Measurements from ENCODE around the gene SLC25A13.
"Not testable (repeated sequence)": the region's sequence is repeated elsewhere in the genome, so short reads cannot be mapped to it uniquely, and the experiment has no call there.

The SLC25A13 gene

DNA sequence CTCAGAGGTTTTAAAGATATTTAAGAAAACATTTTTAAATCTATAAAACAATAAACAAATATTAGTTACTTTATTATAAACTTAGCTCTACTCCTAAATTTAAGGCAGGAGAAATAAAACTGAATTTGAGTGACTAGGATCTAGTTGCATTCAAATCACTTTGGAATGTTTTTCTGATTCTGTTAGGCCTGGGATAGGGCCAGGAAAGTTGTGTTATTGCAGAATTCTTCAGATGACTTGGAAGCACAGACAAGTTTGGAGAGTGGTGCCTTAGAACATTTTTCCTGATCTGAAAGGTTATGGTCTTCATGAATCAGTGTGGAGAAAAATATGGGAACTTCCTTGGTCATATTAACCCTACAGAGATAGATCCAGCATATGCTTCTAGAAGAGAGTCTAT is 15.6 kb upstream of the SLC25A13 start:
- Mint-ChIP-seq H3K27ac (no peak overlapping the region), H3K4me1 (no peaks in the 10 kb centered on the region), H3K36me3 (no peaks in the 10 kb centered on the region), H3K9me3 (peaks cover 0 to 2% of the 10 kb centered on the region in 2 donors), H3K27me3 (peaks cover 8 to 16% of the 10 kb centered on the region in 2 donors), H3K4me3 (no peak overlapping the region)
- DNase-seq, result no peak
- ATAC-seq (replicated peaks), result no peak

DNA sequence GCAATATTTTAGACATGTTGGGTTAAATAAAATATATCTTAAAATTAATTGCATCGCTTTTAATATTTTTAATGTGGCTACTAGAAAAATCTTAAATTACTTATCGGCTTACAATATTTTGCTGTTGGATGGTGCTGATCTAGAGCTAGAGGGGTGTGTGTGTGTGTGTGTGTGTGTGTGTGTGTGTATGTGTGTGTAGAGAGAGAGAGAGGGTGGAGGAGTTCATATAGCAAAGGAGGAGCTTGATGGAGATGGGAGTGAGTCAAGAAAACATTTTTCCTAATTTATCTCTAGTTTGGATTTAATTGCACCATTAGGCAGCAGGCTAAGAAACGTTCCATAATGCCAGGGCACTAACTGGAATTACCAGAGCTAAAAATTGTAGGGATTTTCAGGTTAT is 10.4 kb upstream of the SLC25A13 start:
- H3K27ac Mint-ChIP-seq, result no peak overlapping the region
- ATAC-seq (replicated peaks) (no peak), DNase-seq (no peak)
- H3K4me3 Mint-ChIP-seq, result no peak overlapping the region
- no peaks in the 10 kb centered on the region for H3K36me3 Mint-ChIP-seq
- peaks cover 0 to 9% of the 10 kb centered on the region in 2 donors for H3K4me1 Mint-ChIP-seq
- H3K9me3 Mint-ChIP-seq, result peaks cover 0 to 5% of the 10 kb centered on the region in 2 donors
- no peaks in the 10 kb centered on the region for H3K27me3 Mint-ChIP-seq

DNA sequence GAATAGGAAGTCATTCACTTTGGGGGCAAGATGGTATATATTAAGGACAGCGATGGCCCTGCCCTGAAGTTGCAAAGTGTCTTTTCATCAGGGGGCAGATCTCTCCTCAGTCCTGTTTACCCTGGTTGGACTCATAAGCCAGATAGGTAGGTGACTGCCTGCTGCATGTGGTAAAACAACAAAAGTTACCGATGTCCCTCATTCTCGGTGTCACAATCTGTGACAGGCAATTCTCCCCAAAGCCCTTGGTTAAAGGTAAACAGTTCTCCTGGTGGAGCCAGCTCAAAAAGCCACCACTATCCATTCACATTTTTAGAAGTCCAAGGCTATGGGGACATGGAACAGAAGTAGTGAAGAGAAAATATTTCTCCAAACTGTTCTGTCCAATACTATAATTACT is 9.9 kb upstream of the SLC25A13 start:
- Mint-ChIP-seq H3K9me3 (peaks cover 0 to 7% of the 10 kb centered on the region in 2 donors), H3K4me1 (peaks cover 3 to 13% of the 10 kb centered on the region in 2 donors), H3K27me3 (no peaks in the 10 kb centered on the region), H3K36me3 (peaks cover 3 to 4% of the 10 kb centered on the region in 2 donors), H3K27ac (no peak overlapping the region), H3K4me3 (no peak overlapping the region)
- DNase-seq, result no peak
- ATAC-seq (replicated peaks), result no peak

- ATAC-seq (replicated peaks), result no peak
- Mint-ChIP-seq H3K4me3 (no peak overlapping the region), H3K27ac (no peak overlapping the region), H3K4me1 (peaks cover 6 to 18% of the 10 kb centered on the region in 2 donors), H3K36me3 (peaks cover 7 to 8% of the 10 kb centered on the region in 2 donors), H3K9me3 (peaks cover 0 to 10% of the 10 kb centered on the region in 2 donors), H3K27me3 (no peaks in the 10 kb centered on the region)
- DNase-seq, result no peak
These were observed 9.3 kb upstream of the SLC25A13 start for GRCh38 chr7:96331233-96331632.

GRCh38 chr7:96330193-96330592 is 8.3 kb upstream of the SLC25A13 start:
- ATAC-seq (replicated peaks), result no peak
- H3K36me3 Mint-ChIP-seq, result peaks cover 10 to 13% of the 10 kb centered on the region in 2 donors
- peaks cover 6 to 24% of the 10 kb centered on the region in 2 donors for H3K4me1 Mint-ChIP-seq
- no peak overlapping the region for H3K4me3 Mint-ChIP-seq
- DNase-seq, result no peak
- H3K9me3 Mint-ChIP-seq, result peaks cover 4 to 14% of the 10 kb centered on the region in 2 donors
- H3K27ac Mint-ChIP-seq, result no peak overlapping the region
- no peaks in the 10 kb centered on the region for H3K27me3 Mint-ChIP-seq

DNA sequence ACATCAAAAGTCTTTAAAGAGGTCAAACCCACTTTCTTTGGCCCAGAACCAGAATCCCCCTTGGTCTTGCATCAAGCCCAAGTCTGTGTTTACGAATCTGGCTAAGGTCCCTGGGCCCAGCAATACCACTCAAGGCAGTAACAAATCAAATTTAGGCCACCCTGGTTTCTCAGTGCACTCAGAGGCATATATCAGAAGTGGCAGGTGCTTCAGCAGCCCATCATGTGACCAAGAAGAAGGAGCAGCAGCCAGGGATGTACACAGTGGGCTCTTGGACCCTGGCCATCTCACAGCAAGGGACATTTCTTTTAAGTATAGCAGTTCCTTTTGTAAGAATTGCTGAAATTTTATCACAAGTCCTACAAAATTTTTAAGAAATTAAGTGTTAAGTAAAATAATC is 7.3 kb upstream of the SLC25A13 start:
- Mint-ChIP-seq H3K36me3 (peaks cover 11 to 17% of the 10 kb centered on the region in 2 donors), H3K4me1 (peaks cover 6 to 26% of the 10 kb centered on the region in 2 donors), H3K27ac (no peak overlapping the region), H3K27me3 (no peaks in the 10 kb centered on the region), H3K4me3 (no peak overlapping the region), H3K9me3 (peaks cover 4 to 18% of the 10 kb centered on the region in 2 donors)
- DNase-seq, result no peak
- no peak for ATAC-seq (replicated peaks)

DNA sequence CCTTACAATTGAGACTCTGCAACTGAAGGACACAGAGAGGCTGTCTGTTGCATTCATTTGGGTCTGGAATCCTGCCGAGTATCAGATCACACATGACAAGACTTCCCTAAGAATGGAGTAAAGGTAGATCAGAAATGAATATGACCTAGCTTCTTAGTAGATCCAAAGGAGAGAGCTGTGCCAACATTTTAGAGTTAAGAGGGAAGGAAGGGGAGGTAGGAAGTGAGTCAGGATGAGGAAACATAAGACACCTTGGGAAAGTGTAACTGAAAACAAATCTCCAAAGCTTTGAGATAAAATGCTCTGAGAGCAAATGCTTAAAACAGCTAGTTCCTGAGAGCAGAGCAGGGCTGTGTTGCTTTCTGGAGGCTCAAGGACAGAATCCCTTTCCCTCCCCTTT is 6.1 kb upstream of the SLC25A13 start:
- ATAC-seq (replicated peaks) (no peak), DNase-seq (no peak)
- Mint-ChIP-seq H3K9me3 (peaks cover 10 to 21% of the 10 kb centered on the region in 2 donors), H3K27me3 (no peaks in the 10 kb centered on the region), H3K36me3 (peaks cover 16 to 25% of the 10 kb centered on the region in 2 donors), H3K27ac (no peak overlapping the region), H3K4me3 (no peak overlapping the region), H3K4me1 (peaks cover 11 to 34% of the 10 kb centered on the region in 2 donors)

- DNase-seq, result no peak
- Mint-ChIP-seq H3K27ac (peak overlapping the region; percentile 97), H3K4me1 (peaks cover 11 to 36% of the 10 kb centered on the region in 2 donors), H3K36me3 (peaks cover 16 to 25% of the 10 kb centered on the region in 2 donors), H3K4me3 (no peak overlapping the region), H3K9me3 (peaks cover 10 to 21% of the 10 kb centered on the region in 2 donors), H3K27me3 (no peaks in the 10 kb centered on the region)
- no peak for ATAC-seq (replicated peaks)
These were observed 5.5 kb upstream of the SLC25A13 start for GRCh38 chr7:96327429-96327828.

DNA sequence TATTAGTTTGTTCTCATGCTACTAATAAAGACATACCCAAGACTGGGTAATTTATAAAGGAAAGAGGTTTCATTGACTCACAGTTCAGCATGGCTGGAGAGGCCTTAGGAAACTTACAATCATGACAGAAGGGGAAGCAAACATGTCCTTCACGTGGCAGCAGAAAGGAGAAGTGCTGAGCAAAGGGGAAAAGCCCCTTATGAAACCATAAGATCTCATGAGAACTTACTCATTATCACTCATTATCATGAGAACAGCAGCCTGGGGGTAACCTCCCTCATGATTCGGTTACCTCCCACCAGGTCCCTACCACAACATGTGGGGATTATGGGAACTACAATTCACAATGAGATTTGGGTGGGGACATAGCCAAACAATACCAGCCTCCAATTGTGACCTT is 4.9 kb upstream of the SLC25A13 start:
- H3K27me3 Mint-ChIP-seq, result not testable (repeated sequence)
- ATAC-seq (replicated peaks) (peak; percentile 80 to 82), DNase-seq (peak; percentile 73)
- Mint-ChIP-seq H3K9me3 (peaks cover 10 to 21% of the 10 kb centered on the region in 2 donors), H3K4me1 (peaks cover 14 to 42% of the 10 kb centered on the region in 2 donors), H3K4me3 (peak overlapping the region; percentile 6 to 64), H3K36me3 (peaks cover 16 to 25% of the 10 kb centered on the region in 2 donors), H3K27ac (peak overlapping the region; percentile 97)

DNA sequence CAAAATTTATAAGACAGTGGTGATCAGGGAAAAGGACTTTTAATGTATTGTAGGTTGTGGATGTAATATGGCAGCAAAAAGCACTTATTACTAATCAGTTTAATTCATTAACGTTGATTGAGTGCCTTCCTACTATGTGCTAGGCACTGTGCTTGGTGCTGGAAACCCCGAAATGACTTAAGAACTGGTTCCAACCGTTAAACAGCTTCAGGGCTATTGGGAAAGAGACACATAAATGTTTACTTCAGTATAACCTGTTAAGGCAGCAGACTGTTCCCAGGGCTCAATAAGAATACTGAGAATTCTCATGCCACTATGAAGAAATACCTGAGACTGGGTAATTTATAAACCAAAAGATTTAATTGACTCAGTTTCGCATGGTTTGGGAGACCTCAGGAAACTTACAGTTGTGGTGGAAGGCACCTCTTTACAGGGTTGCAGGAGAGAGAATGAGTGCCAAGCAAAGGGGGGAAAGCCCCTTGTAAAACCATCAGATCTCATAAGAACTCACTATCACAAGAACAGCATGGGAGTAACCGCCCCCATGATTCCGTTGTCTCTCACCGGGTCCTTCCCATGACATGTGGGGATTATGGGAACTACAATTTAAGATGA is 1.1 kb upstream of the SLC25A13 start:
- Mint-ChIP-seq H3K4me1 (peaks cover 21 to 63% of the 10 kb centered on the region in 2 donors), H3K27me3 (no peaks in the 10 kb centered on the region), H3K4me3 (peak overlapping the region in 1 of 2 donors; percentile 17), H3K36me3 (peaks cover 19 to 28% of the 10 kb centered on the region in 2 donors), H3K9me3 (peaks cover 10 to 18% of the 10 kb centered on the region in 2 donors), H3K27ac (peak overlapping the region; percentile 31)
- ATAC-seq (replicated peaks) (no peak), DNase-seq (no peak)

DNA sequence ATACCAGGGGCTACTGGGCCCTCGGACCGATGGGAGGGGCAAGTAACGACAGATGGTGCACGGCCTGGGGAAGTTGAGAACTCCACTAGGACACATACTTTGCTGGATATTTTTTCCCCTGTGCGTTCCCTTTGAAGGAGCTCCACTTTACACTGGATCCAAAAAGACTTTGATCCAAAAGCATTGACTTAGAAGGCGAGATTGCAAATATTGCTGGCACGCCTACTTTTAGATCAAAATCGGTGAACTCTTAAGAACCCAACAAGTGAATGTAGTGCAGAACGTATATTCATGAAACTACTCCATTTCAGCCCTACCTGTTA is 436 bp upstream of the SLC25A13 start:
- H3K4me3 Mint-ChIP-seq, result peak overlapping the region; percentile 93
- peaks cover 25 to 61% of the 10 kb centered on the region in 2 donors for H3K4me1 Mint-ChIP-seq
- DNase-seq (no peak), ATAC-seq (replicated peaks) (no peak)
- peaks cover 21 to 34% of the 10 kb centered on the region in 2 donors for H3K36me3 Mint-ChIP-seq
- peaks cover 10 to 17% of the 10 kb centered on the region in 2 donors for H3K9me3 Mint-ChIP-seq
- no peaks in the 10 kb centered on the region for H3K27me3 Mint-ChIP-seq
- peak overlapping the region; percentile 98 for H3K27ac Mint-ChIP-seq

GRCh38 chr7:96321031-96321657 is 754 bp downstream of the SLC25A13 start:
- H3K27me3 Mint-ChIP-seq, result no peaks in the 10 kb centered on the region
- H3K4me1 Mint-ChIP-seq, result peaks cover 23 to 55% of the 10 kb centered on the region in 2 donors
- DNase-seq, result no peak

DNA sequence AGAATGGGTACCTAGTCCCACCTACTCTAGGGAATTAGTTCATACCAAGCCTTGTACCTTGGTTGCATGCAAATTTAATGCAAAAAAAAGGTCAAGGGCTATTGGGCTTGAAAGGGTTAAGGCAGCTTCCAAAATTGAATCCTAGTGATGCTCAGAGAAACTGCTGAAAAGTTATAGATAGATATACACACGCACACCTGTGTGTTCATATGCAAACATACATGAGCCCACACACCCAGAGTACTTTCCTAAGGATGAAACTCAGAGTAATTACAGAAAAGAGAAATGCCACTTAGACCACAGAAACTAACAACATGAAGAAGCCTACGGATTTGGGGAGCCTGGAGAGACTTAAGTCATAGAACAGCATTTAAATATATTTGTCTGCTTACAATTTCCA is 1.5 kb downstream of the SLC25A13 start:
- H3K27me3 Mint-ChIP-seq, result no peaks in the 10 kb centered on the region
- peaks cover 11 to 30% of the 10 kb centered on the region in 2 donors for H3K36me3 Mint-ChIP-seq
- H3K9me3 Mint-ChIP-seq, result peaks cover 6 to 8% of the 10 kb centered on the region in 2 donors
- H3K27ac Mint-ChIP-seq, result peak overlapping the region; percentile 98
- DNase-seq (peak; percentile 20), ATAC-seq (replicated peaks) (peak; percentile 54 to 56)
- H3K4me1 Mint-ChIP-seq, result peaks cover 23 to 52% of the 10 kb centered on the region in 2 donors
- peak overlapping the region; percentile 93 for H3K4me3 Mint-ChIP-seq

More at GRCh38 chr7:96321031-96321657, 754 bp downstream of the SLC25A13 start:
- H3K9me3 Mint-ChIP-seq, result peaks cover 9 to 11% of the 10 kb centered on the region in 2 donors
- ATAC-seq (replicated peaks), result peak; percentile 36 to 50
- peak overlapping the region; percentile 98 for H3K27ac Mint-ChIP-seq
- H3K4me3 Mint-ChIP-seq, result peak overlapping the region; percentile 93
- H3K36me3 Mint-ChIP-seq, result peaks cover 14 to 32% of the 10 kb centered on the region in 2 donors

DNA sequence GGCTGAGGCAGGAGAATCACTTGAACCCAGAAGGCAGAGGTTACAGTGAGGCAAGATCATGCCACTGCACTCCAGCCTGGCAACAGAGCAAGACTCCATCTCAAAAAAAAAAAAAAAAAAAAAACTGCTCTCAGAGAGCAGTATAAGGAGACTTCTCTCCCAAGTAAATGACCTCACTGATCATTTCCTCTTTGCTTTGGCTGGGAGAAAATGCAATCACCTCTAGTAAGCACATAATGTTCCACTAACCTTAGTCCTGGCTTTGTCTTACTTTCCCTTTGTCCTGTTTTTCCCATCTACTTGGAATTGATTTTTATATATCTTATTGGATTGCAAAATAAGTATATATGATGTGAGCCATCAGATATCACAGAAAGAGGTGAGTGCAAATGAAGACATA is 2.5 kb downstream of the SLC25A13 start:
- no peak for DNase-seq
- Mint-ChIP-seq H3K27ac (peak overlapping the region; percentile 25), H3K4me3 (no peak overlapping the region), H3K36me3 (peaks cover 15 to 34% of the 10 kb centered on the region in 2 donors), H3K4me1 (peaks cover 27 to 59% of the 10 kb centered on the region in 2 donors), H3K9me3 (peaks cover 5 to 6% of the 10 kb centered on the region in 2 donors), H3K27me3 (no peaks in the 10 kb centered on the region)
- no peak for ATAC-seq (replicated peaks)

DNA sequence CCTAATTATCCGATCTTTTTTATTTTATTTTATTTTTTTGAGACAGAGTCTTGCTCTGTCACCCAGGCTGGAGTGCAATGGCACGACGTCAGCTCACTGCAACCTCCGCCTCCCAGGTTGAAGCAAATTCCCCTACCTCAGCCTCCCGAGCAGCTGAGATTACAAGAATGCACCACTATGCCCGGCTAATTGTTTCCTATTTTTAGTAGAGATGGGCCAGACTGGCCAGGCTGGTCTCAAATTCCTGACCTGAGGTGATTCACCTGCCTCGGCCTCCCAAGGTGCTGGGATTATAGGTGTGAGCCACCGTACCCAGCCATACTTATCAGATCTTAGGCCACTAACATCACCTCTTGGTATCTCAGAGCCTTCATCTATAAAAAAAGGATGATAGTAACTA is 4.9 kb downstream of the SLC25A13 start:
- Mint-ChIP-seq H3K27ac (no peak overlapping the region), H3K4me1 (peaks cover 25 to 61% of the 10 kb centered on the region in 2 donors), H3K9me3 (no peaks in the 10 kb centered on the region), H3K4me3 (no peak overlapping the region), H3K36me3 (peaks cover 24 to 40% of the 10 kb centered on the region in 2 donors), H3K27me3 (no peaks in the 10 kb centered on the region)
- DNase-seq (no peak), ATAC-seq (replicated peaks) (no peak)
